WI38 (cell line): ENCODE data around the gene KRTAP5-2.

Experiments used
- H3K4me3 ChIP-seq: 2 replicates; pipeline ENCODE4 v1.5.1; 2011; ENCODE audit warnings: low read depth, mild to moderate bottlenecking, control low read depth, low read length
- CTCF ChIP-seq: IDR thresholded peaks from 2 replicates; pipeline ENCODE4 v1.5.1; 2012; ENCODE audit warnings: low read depth, mild to moderate bottlenecking, control low read depth, low read length

KRTAP5-2 gene

GRCh38 chr11:1558775-1559110 lies 39.4 kb downstream of the KRTAP5-2 start:
- H3K4me3 ChIP-seq = no peak overlapping the region
- TF ChIP-seq CTCF = no peak

- H3K4me3 ChIP-seq = no peak overlapping the region
Measured at GRCh38 chr11:1557904-1558774, 40.0 kb downstream of the KRTAP5-2 start.

GRCh38 chr11:1557051-1557884 lies 40.8 kb downstream of the KRTAP5-2 start:
- no peak for TF ChIP-seq CTCF
- no peak overlapping the region for H3K4me3 ChIP-seq

More at GRCh38 chr11:1557904-1558774, 40.0 kb downstream of the KRTAP5-2 start:
- TF ChIP-seq CTCF = no peak

- no peak for TF ChIP-seq CTCF
- no peak overlapping the region for H3K4me3 ChIP-seq
Measured at GRCh38 chr11:1556278-1556902, 41.7 kb downstream of the KRTAP5-2 start.

- no peak overlapping the region for H3K4me3 ChIP-seq
- TF ChIP-seq CTCF = no peak
Measured at GRCh38 chr11:1555713-1556153, 42.4 kb downstream of the KRTAP5-2 start.

GRCh38 chr11:1554981-1555712 lies 42.9 kb downstream of the KRTAP5-2 start:
- H3K4me3 ChIP-seq = no peak overlapping the region
- no peak for TF ChIP-seq CTCF
